ENCODE data around the gene ADCY6.

Gene ADCY6

DNA sequence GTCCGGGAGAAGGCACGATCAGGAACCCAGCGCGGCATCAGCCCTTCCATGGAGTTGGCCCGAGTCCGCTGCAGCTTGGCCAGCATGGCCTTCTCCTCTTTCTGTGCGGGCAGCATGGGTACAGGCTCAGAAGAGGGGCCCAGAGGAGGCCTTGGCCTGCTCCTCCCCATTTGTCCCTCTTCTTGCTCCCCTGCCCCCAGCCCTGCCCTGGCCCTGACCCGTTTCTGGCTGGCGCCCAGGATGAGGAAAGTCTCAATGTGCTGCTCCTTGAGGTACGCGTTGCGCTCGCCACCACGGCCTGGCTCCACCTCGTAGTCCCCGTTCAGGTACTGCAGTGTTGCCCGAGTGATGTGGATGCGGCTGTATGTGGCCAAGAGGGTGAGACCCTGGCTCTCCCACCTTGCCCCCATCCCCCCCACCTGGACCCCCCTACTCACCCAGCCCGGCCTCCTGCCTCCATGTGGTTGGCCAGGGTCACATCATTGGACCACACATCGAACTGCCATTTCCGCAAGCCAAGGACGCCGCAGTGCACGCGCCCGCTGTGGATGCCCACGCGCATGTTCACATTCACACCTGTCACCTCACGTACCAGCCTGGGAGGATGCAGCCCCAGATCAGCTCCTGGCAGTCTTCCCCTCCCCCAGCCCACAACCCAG, 12.8 kb downstream of the ADCY6 start:
- Histone ChIP-seq H3K27me3 (ENCODE audit: control insufficient read depth, insufficient read depth, low read length) (no peaks in the 10 kb centered on the region), H3K9ac (ENCODE audit: low read length) (no peak overlapping the region), H3K4me1 (ENCODE audit: control insufficient read depth, insufficient read depth, low read length) (peaks cover 2% of the 10 kb centered on the region), H3K36me3 (ENCODE audit: control insufficient read depth, insufficient read depth, low read length) (peaks cover 35% of the 10 kb centered on the region), H3K27ac (ENCODE audit: low read depth, low read length) (no peak overlapping the region), H3K4me3 (ENCODE audit: low read length) (no peak overlapping the region)

DNA sequence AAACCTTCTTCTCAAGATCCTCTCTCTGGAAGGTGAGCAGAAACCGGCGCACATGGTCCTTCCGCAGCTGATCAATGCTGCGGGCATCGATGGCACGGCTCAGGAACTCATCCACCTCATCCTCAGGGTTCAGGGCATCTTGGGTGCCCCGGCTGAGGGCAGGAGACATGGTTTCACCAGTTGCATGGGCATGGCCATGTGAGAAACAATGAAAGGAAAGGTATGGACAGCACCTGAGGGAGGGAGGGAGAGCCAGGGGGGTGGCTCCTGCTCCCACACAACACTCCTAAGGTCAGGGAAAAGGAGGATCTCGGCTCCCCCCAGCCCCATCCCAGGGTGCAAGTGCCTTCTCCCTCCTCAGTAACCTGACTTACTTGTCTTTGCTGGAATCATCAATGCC, 13.6 kb downstream of the ADCY6 start:
- no peak overlapping the region for H3K9ac ChIP-seq (ENCODE audit: low read length)

DNA sequence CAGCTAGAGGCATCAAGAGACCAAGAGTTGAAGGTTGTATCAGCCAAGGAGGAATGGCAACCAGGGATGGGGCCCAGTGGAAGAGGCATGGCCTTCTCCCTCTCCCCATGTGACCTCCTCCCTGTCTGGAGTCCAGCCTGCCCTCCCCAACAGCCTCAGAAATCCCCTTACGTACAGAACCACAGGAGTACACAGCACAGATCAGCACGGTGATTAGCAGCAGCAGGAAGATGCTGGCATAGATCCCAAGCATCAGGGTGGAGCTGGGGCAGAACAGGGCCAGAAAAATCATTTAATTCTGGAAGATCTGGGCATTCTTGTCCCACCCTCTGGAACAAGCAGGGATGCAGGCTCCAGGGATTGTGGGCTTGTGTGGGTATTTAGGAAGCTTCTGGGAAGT, 14.4 kb downstream of the ADCY6 start:
- no peak overlapping the region for H3K27ac ChIP-seq (ENCODE audit: low read depth, low read length)
- H3K27me3 ChIP-seq (ENCODE audit: control insufficient read depth, insufficient read depth, low read length): no peaks in the 10 kb centered on the region
- H3K4me3 ChIP-seq (ENCODE audit: low read length): no peak overlapping the region
- no peaks in the 10 kb centered on the region for H3K4me1 ChIP-seq (ENCODE audit: control insufficient read depth, insufficient read depth, low read length)
- no peak overlapping the region for H3K9ac ChIP-seq (ENCODE audit: low read length)
- H3K36me3 ChIP-seq (ENCODE audit: control insufficient read depth, insufficient read depth, low read length): peaks cover 38% of the 10 kb centered on the region

More for the DNA sequence above, 13.6 kb downstream of the ADCY6 start:
- no peaks in the 10 kb centered on the region for H3K27me3 ChIP-seq (ENCODE audit: control insufficient read depth, insufficient read depth, low read length)
- H3K4me1 ChIP-seq (ENCODE audit: control insufficient read depth, insufficient read depth, low read length): peaks cover 2% of the 10 kb centered on the region
- H3K4me3 ChIP-seq (ENCODE audit: low read length): no peak overlapping the region
- H3K27ac ChIP-seq (ENCODE audit: low read depth, low read length): no peak overlapping the region
- H3K36me3 ChIP-seq (ENCODE audit: control insufficient read depth, insufficient read depth, low read length): peaks cover 38% of the 10 kb centered on the region

- Histone ChIP-seq H3K9ac (ENCODE audit: low read length) (no peak overlapping the region), H3K27me3 (ENCODE audit: control insufficient read depth, insufficient read depth, low read length) (no peaks in the 10 kb centered on the region), H3K27ac (ENCODE audit: low read depth, low read length) (no peak overlapping the region), H3K4me3 (ENCODE audit: low read length) (no peak overlapping the region), H3K4me1 (ENCODE audit: control insufficient read depth, insufficient read depth, low read length) (no peaks in the 10 kb centered on the region), H3K36me3 (ENCODE audit: control insufficient read depth, insufficient read depth, low read length) (peaks cover 38% of the 10 kb centered on the region)
Observed at GRCh38 chr12:48773686-48774085, 15.2 kb downstream of the ADCY6 start.

DNA sequence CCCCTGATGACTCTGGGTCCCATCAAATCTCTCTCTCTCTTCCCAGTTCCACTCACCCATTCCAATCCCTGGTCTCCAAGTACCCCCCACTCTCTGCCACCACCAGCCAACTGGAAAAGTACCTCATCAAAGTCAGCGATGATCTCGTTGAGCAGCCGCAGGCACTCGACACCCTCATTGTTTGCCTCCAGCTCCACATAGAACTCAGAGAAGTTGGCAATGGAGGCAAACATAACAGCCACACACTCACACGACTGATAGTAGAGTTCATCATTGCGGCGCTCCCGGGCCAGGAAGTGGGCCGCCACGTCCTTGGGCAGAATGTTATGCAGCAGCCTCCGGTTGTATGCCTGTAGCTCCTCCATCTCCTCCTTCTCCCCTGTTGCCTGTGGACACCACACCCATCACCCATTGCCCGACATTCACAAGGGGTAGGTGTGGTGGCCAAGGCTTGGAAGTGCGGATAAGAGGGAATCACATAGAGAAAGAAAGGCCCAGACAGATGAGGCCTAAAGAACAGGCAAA, 17.2 kb downstream of the ADCY6 start:
- Histone ChIP-seq H3K4me3 (ENCODE audit: low read length) (no peak overlapping the region), H3K27ac (ENCODE audit: low read depth, low read length) (no peak overlapping the region), H3K36me3 (ENCODE audit: control insufficient read depth, insufficient read depth, low read length) (peaks cover 39% of the 10 kb centered on the region), H3K27me3 (ENCODE audit: control insufficient read depth, insufficient read depth, low read length) (no peaks in the 10 kb centered on the region), H3K9ac (ENCODE audit: low read length) (no peak overlapping the region), H3K4me1 (ENCODE audit: control insufficient read depth, insufficient read depth, low read length) (no peaks in the 10 kb centered on the region)

- Histone ChIP-seq H3K27ac (ENCODE audit: low read depth, low read length) (no peak overlapping the region), H3K4me3 (ENCODE audit: low read length) (no peak overlapping the region), H3K36me3 (ENCODE audit: control insufficient read depth, insufficient read depth, low read length) (peaks cover 39% of the 10 kb centered on the region), H3K4me1 (ENCODE audit: control insufficient read depth, insufficient read depth, low read length) (no peaks in the 10 kb centered on the region), H3K27me3 (ENCODE audit: control insufficient read depth, insufficient read depth, low read length) (no peaks in the 10 kb centered on the region), H3K9ac (ENCODE audit: low read length) (no peak overlapping the region)
Observed at GRCh38 chr12:48770756-48771155, 18.1 kb downstream of the ADCY6 start.

- Histone ChIP-seq H3K9ac (ENCODE audit: low read length) (no peak overlapping the region), H3K4me1 (ENCODE audit: control insufficient read depth, insufficient read depth, low read length) (no peaks in the 10 kb centered on the region), H3K36me3 (ENCODE audit: control insufficient read depth, insufficient read depth, low read length) (peaks cover 22% of the 10 kb centered on the region), H3K27me3 (ENCODE audit: control insufficient read depth, insufficient read depth, low read length) (no peaks in the 10 kb centered on the region), H3K27ac (ENCODE audit: low read depth, low read length) (no peak overlapping the region), H3K4me3 (ENCODE audit: low read length) (no peak overlapping the region)
Observed at GRCh38 chr12:48768736-48769135, 20.2 kb downstream of the ADCY6 start.

- H3K27me3 ChIP-seq (ENCODE audit: control insufficient read depth, insufficient read depth, low read length): no peaks in the 10 kb centered on the region
- peaks cover 17% of the 10 kb centered on the region for H3K36me3 ChIP-seq (ENCODE audit: control insufficient read depth, insufficient read depth, low read length)
- no peak overlapping the region for H3K9ac ChIP-seq (ENCODE audit: low read length)
- no peak overlapping the region for H3K27ac ChIP-seq (ENCODE audit: low read depth, low read length)
- no peak overlapping the region for H3K4me3 ChIP-seq (ENCODE audit: low read length)
- no peaks in the 10 kb centered on the region for H3K4me1 ChIP-seq (ENCODE audit: control insufficient read depth, insufficient read depth, low read length)
Observed at GRCh38 chr12:48768147-48768546, 20.7 kb downstream of the ADCY6 start.

DNA sequence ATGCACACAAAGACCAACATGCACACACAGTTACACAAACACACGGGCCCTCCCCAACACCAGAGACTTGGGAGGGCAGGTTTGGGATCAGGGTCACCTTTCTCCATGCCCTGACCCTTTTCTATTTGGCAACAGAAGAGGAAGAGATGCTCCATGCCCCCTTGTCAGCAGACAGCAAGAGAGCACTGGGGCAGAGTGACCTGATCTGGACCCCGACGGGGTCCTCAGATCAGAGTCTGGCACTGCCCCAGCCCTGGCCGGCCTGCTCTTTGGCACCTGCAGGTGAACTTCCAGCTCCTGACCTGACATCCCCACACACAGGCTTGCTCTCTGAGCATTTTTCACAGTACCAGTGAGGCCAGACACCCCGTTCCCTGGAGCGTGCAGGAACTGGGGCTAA, 21.4 kb downstream of the ADCY6 start:
- Histone ChIP-seq H3K4me3 (ENCODE audit: low read length) (no peak overlapping the region), H3K27ac (ENCODE audit: low read depth, low read length) (no peak overlapping the region), H3K27me3 (ENCODE audit: control insufficient read depth, insufficient read depth, low read length) (no peaks in the 10 kb centered on the region), H3K4me1 (ENCODE audit: control insufficient read depth, insufficient read depth, low read length) (no peaks in the 10 kb centered on the region), H3K36me3 (ENCODE audit: control insufficient read depth, insufficient read depth, low read length) (peaks cover 12% of the 10 kb centered on the region), H3K9ac (ENCODE audit: low read length) (no peak overlapping the region)

- Histone ChIP-seq H3K9ac (ENCODE audit: low read length) (no peak overlapping the region), H3K36me3 (ENCODE audit: control insufficient read depth, insufficient read depth, low read length) (peaks cover 12% of the 10 kb centered on the region), H3K27me3 (ENCODE audit: control insufficient read depth, insufficient read depth, low read length) (no peaks in the 10 kb centered on the region), H3K27ac (ENCODE audit: low read depth, low read length) (no peak overlapping the region), H3K4me3 (ENCODE audit: low read length) (no peak overlapping the region), H3K4me1 (ENCODE audit: control insufficient read depth, insufficient read depth, low read length) (no peaks in the 10 kb centered on the region)
Observed at GRCh38 chr12:48767047-48767446, 21.8 kb downstream of the ADCY6 start.

- Histone ChIP-seq H3K4me1 (ENCODE audit: control insufficient read depth, insufficient read depth, low read length) (no peaks in the 10 kb centered on the region), H3K27ac (ENCODE audit: low read depth, low read length) (no peak overlapping the region), H3K27me3 (ENCODE audit: control insufficient read depth, insufficient read depth, low read length) (no peaks in the 10 kb centered on the region), H3K36me3 (ENCODE audit: control insufficient read depth, insufficient read depth, low read length) (peaks cover 6% of the 10 kb centered on the region), H3K4me3 (ENCODE audit: low read length) (no peak overlapping the region), H3K9ac (ENCODE audit: low read length) (no peak overlapping the region)
Observed at GRCh38 chr12:48765753-48766162, 23.1 kb downstream of the ADCY6 start.

DNA sequence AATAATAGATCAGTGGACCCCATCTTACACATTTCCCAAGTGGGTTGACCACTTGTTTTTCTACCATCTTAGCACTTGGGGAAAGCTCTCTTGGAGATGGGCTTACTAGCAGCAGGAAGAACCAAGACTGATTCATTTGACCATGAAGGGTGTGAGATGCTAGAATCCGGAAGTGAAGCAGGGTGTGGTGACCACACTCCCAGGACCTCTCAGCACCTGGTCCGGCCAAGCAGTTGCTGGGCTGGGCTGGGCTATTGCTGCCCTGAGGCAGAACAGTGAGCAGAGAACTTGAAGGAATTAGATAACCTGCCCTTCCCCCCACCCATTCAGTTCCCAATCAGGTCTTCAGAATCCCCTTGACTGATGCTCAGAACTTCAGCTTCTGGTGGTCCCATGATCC, 24.4 kb downstream of the ADCY6 start:
- H3K36me3 ChIP-seq (ENCODE audit: control insufficient read depth, insufficient read depth, low read length): peaks cover 6% of the 10 kb centered on the region
- H3K27me3 ChIP-seq (ENCODE audit: control insufficient read depth, insufficient read depth, low read length): no peaks in the 10 kb centered on the region
- H3K9ac ChIP-seq (ENCODE audit: low read length): no peak overlapping the region
- no peaks in the 10 kb centered on the region for H3K4me1 ChIP-seq (ENCODE audit: control insufficient read depth, insufficient read depth, low read length)
- H3K27ac ChIP-seq (ENCODE audit: low read depth, low read length): no peak overlapping the region
- no peak overlapping the region for H3K4me3 ChIP-seq (ENCODE audit: low read length)

- H3K27ac ChIP-seq (ENCODE audit: low read depth, low read length): no peak overlapping the region
- H3K9ac ChIP-seq (ENCODE audit: low read length): no peak overlapping the region
- no peaks in the 10 kb centered on the region for H3K36me3 ChIP-seq (ENCODE audit: control insufficient read depth, insufficient read depth, low read length)
- H3K4me3 ChIP-seq (ENCODE audit: low read length): no peak overlapping the region
- no peaks in the 10 kb centered on the region for H3K4me1 ChIP-seq (ENCODE audit: control insufficient read depth, insufficient read depth, low read length)
- no peaks in the 10 kb centered on the region for H3K27me3 ChIP-seq (ENCODE audit: control insufficient read depth, insufficient read depth, low read length)
Observed at GRCh38 chr12:48758737-48759136, 30.2 kb downstream of the ADCY6 start.
